NOMO-1 treated with dmso at 0.1 percent for 144 hours (cell line): Measurements from ENCODE around the gene DDIT3.
"Not testable (repeated sequence)": the region's sequence is repeated elsewhere in the genome, so short reads cannot be mapped to it uniquely, and the experiment has no call there.

Experiments
- DNase-seq: peaks from one replicate; lab custom pipeline; 2025; ENCODE audit not compliant: unreplicated experiment; lab: John Stamatoyannopoulos, UW

The DDIT3 gene

GRCh38 chr12:57525615-57526383 lies 5.5 kb upstream of the DDIT3 start:
- no peak for DNase-seq

GRCh38 chr12:57524814-57525614 lies 4.7 kb upstream of the DDIT3 start:
- DNase-seq: no peak

- DNase-seq: no peak
Measured at GRCh38 chr12:57523706-57524614, 3.6 kb upstream of the DDIT3 start.

DNA sequence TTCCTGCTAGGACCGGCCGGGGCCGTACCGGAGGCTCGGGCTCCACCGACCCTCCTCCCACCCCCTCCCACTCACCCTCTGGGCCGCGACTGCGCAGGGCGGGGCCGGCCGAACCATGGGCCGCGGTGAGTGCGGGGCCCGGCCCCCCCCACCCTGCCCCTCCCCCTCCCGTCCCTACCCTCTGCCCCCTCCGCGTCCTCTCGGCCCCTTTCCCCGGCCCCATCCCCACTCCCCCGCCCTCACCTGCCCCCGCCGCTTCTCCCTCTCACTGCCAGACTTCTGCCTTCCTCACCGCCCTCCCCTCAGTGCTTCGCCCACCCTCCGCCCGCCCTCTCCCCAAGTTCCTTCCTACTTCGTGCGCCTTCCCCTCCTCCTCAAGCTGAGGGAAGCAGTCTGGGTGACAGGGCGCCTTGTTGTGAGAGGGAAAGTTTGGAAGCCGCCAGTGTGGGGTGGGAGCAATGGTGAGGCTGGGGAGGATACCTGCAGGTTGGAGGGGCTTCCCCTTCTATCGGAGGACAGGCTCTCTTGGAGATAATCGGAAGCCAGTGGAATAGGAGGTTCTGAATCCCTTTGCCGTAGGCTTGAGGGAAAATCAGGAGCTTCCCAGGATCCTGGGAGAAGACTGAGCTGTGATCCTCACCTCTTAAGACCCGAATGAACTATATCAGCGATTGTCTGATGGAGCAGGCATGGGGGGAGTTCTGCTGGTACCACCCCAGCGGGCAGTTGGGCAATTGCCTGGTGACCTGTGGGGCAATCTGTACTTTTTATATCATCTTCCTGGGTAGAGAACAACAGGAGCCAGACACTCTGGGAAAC lies 2.8 kb upstream of the DDIT3 start:
- DNase-seq: peak; percentile 80

DNA sequence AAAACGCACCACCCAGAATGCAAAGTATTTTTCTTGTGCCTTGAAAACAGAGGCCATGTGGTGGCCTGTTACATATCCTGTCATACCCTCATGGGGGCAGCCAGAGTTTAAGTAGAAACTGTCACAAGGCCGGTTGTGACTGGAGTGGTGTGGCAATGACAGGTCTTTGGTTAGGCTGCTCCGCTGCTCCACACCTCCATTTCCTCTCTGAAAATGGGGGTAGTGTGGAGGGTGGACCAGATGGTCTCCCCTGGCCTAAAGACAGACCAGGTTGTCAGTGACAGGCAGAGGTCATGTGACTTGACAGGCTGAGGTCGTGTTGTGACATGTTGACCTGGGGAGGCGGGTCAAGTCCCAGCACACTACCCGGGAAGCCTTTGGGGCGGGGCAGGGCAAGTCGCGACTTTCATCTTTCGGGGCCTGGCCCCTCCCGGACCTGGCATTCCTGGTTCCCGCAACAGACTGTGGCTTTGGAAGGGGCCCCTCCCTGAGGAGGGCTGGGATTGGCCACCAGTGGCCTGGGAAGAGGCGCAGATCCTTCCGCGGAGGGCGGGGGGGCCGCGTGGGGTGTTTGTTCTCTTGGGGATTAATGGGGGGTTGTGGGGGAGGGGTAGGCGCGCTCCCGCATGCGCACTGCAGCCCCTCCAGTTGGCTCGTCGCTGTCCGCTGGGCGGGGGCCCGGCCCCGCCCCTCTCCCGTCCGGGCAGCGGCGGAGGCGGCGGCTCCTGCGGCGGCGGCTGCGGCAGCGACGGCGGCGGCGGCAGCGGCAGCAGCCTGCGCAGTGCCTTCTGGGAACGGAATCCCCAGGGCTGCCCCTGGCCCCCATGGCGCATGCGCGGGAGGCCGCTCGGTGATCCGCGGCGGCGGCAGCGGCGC lies 1.9 kb upstream of the DDIT3 start, which contains the start of gene MBD6:
MBD6 (plus strand) TSS at position 814 of the 876 bp plus-strand sequence. CDS start 1,480 bp downstream, outside the sequence.
- DNase-seq: peak; percentile 88

DNA sequence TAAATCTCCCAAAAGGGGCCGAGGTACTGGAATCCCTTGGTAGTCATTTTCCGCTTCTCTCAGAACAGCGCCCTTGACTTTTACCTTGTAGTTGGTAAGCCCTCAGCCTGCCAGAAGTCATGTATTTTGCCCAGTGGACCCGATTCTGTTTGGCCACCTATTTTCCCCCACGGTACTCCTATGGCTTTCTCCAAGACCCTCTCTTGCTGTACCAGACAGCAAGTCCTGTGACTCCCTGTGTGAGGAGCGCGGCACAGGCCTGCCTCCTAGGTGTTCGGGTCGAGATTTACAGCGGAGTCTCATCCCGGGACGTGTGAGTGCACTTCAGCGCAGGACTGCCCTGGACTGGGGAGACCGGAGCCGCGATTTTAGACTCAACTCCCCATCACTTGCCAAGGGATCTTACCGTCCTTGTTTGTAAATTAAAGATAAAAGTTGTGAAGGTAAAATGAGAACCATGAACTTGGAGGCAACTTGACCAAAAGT lies 1.3 kb upstream of the DDIT3 start:
- no peak for DNase-seq

DNA sequence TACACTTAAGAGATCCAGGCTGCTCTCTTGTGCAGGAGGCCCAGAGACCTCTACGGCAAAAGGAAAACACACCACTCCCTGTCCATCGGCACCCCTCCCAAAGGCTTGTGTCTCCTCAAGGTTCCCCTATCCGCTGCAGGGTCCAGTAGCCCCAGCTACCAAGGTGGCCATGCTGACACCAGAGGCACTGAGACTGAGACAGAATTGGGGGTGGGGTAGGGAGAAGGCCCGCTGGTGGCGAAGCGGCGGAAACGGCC lies 590 bp downstream of the DDIT3 start:
- DNase-seq: no peak

DNA sequence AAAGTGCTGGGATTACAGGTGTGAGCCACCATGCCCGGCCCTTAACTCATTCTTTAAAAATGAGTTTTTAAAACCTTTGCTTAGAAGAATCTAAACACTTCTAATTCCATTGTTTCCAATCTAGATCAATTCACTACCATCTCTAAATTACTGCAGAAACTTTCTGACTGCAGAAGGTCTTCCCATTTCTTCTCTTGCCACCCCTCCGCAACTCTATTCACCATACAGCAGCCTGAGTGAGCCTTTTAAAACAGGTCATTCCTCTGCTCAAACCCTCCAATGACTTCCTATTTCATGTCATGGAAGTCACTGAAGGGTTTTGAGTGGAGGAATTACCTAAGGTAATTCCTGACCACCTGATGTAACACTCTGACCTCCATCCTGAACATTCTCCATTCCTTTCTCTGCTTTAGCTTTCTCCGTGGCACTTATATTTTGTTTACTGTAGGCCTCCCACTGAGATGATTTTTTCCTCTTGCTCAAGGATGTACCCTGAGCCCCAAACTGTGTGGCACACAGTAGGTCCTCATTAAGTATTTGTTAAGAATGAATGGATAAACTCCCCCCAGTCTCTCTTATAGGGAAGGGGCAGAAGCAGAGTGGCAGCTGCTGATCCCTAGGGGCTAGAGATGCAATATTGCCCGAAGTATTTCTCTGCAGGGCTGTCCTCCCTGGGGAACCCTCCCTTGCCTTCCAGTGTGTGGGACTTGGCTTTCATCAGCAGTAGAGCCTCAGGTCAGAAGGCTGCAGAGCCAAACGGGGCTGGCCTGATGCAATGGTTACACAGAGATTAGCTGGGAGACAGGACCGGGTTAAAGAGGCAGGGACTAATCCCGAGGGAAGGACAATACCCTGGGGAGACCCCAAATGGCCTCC lies 1.2 kb downstream of the DDIT3 start:
- DNase-seq: no peak

DNA sequence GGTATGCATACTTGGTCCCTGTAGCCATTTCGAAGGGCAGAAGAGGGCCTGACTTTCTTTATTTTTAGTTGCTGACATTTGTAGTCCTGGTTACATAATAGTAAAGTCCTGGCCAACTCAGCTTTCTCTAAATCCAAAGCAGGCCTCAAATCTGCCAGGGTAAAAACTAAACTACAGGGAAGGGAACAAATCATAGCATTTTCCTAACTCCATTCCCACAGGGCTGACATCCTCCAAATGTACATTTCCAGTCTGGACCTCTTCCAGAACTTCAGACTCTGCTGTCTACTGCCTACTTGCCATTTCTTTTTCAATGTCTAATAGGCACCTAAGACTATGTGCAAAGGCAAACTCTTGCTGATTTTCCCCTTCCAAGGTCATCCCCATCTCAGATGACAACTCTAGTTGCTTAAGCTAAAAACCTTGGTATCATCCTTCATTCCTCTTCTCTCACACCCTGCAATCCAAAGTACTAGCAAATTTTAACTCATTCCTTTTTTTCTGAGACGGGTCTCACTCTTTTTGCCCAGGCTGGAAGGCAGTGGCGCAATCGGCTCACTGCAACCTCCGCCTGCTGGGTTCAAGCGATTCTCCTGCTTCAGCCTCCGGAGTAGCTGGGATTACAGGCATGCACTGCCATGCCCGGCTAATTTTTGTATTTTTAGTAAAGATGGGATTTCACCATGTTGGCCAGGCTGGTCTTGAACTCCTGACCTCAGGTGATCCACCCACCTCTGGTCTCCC lies 2.0 kb downstream of the DDIT3 start:
- no peak for DNase-seq

GRCh38 chr12:57517718-57518117 lies 2.6 kb downstream of the DDIT3 start:
- DNase-seq: not testable (repeated sequence)

DNA sequence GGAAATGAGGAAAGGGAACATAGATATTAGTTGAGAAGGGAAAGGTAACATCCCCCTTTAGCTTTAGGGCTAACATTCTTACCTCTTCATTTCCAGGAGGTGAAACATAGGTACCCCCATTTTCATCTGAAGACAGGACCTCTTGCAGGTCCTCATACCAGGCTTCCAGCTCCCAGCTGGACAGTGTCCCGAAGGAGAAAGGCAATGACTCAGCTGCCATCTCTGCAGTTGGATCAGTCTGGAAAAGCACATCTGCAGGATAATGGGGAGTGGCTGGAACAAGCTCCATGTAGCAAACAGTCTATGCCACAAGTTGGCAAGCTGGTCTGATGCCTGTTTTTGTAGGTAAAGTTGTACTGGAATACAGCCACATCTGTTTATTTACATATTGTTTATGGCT lies 3.1 kb downstream of the DDIT3 start:
- no peak for DNase-seq

DNA sequence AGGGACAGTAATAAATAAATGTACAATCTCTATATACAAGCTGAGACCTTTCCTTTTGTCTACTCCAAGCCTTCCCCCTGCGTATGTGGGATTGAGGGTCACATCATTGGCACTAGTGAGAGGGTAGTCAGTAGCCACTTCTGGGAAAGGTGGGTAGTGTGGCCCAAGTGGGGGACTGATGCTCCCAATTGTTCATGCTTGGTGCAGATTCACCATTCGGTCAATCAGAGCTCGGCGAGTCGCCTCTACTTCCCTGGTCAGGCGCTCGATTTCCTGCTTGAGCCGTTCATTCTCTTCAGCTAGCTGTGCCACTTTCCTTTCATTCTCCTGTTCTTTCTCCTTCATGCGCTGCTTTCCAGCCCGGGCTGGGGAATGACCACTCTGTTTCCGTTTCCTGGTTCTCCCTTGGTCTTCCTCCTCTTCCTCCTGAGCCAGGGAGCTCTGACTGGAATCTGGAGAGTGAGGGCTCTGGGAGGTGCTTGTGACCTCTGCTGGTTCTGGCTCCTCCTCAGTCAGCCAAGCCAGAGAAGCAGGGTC lies 3.6 kb downstream of the DDIT3 start:
- DNase-seq: no peak

- DNase-seq: no peak
Measured at GRCh38 chr12:57515934-57516541, 4.3 kb downstream of the DDIT3 start.

DNA sequence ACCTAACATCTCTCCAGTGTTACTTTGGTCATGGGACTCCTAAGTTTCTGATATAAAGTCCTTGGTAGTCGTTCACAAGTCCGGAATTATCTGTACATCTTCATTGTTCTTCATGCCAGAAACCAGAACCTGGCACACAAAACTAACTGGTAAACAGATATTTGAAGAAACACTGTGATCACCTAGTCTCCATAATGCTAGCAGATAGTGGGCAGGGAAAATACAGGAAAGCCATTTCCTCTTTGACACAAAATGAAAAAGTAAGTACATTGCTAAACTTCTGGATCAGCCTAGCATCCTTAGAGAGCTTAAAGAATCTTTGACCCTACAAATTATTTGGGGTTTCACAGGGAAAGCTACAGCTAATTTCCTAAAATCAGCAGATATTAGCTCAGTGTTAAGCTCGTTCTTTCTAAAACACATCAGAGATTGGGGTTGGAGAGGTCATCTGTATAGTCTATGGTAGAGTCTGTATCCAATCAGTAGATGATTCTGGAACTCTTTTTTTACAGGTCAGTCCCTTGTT lies 4.8 kb downstream of the DDIT3 start:
- DNase-seq: no peak

DNA sequence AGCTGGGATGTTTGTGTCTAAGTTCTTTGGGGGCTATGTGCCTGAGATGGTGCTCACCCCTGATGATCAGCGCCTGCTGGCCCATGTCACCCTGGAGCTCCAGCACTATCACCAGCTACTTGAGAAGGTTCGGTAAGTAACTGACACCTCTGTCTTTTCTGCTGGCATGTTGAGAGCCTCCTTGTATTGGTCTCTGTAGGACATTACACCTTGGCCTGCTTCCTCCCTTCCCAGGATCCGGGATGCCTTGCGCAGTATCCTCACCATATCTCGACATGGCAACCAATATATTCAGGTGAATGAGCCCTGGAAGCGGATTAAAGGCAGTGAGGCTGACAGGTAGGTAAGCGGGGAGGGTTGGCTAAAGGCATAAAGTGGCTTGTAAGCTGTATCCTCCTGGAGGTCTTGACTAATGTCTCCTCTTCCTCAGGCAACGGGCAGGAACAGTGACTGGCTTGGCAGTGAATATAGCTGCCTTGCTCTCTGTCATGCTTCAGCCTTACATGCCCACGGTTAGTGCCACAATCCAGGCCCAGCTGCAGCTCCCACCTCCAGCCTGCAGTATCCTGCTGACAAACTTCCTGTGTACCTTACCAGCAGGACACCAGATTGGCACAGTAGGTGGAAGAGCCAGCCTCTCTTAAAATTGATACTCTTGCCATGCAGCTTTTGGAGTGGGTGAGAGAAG lies 5.5 kb downstream of the DDIT3 start:
- DNase-seq: no peak

GRCh38 chr12:57514246-57514645 lies 6.1 kb downstream of the DDIT3 start:
- not testable (repeated sequence) for DNase-seq
